PC-3 (cell line): ENCODE data around the gene DMTF1. TPM values are rescaled to one million over a fixed set of nuclear protein-coding genes. Genes with fewer than 3 reads are reported as not detected.

Experiments used
- ATAC-seq: fragments of 200-7000 bp; cut with Tn5 transposase; 2 replicates; pipeline ENCODE4 v1.9.1; 2020; ENCODE audit warnings: mild to moderate bottlenecking, moderate library complexity
- BruUV-seq: library from RNA; stranded (reverse); fragments of 400-500 nt; replicated peaks from 2 replicates; lab custom pipeline; 2021; lab: Mats Ljungman, UMichigan
- CTCF ChIA-PET: fragments of 300-600 bp; sonication (Branson Sonifier 250); formaldehyde crosslinking; loops from one replicate; lab custom pipeline; 2022; ENCODE audit warnings: antibody characterized with exemption; lab: Charles Lee
- POLR2A ChIA-PET: fragments of 300-600 bp; sonication (Branson Sonifier 250); formaldehyde crosslinking; loops from one replicate; lab custom pipeline; 2022; ENCODE audit warnings: antibody characterized with exemption; ENCODE audit not compliant: unreplicated experiment; lab: Charles Lee
- DNase-seq: peaks from one replicate; pipeline ENCODE4 v3.0.0-alpha.2; 2015
- H2AFZ ChIP-seq: fragments of 300-600 bp; sonication (generic); 2 replicates; pipeline ENCODE4 v1.6.0; 2016; ENCODE audit warnings: antibody characterized with exemption, low read length
- H3F3A ChIP-seq: fragments of 300-600 bp; sonication (generic); one replicate; pipeline ENCODE4 v1.6.0; 2017; ENCODE audit warnings: antibody characterized with exemption, low read length, control low read depth, mild to moderate bottlenecking; ENCODE audit not compliant: unreplicated experiment
- H3K27ac ChIP-seq: fragments of 300-600 bp; sonication (generic); 2 replicates; pipeline ENCODE4 v1.5.1; 2016; ENCODE audit warnings: mild to moderate bottlenecking, low read length
- H3K27me3 ChIP-seq: fragments of 300-600 bp; sonication (generic); 2 replicates; pipeline ENCODE4 v1.6.1; 2016; ENCODE audit warnings: low read length, mixed read lengths
- H3K36me3 ChIP-seq: fragments of 300-600 bp; sonication (generic); 2 replicates; pipeline ENCODE4 v1.6.1; 2016; ENCODE audit warnings: low read depth, mixed run types, low read length, mixed read lengths
- H3K4me1 ChIP-seq: fragments of 300-600 bp; sonication (generic); 2 replicates; pipeline ENCODE4 v1.5.1; 2016; ENCODE audit warnings: low read length; ENCODE audit not compliant: insufficient read depth
- H3K4me2 ChIP-seq: fragments of 300-600 bp; sonication (generic); 2 replicates; pipeline ENCODE4 v1.6.0; 2016; ENCODE audit warnings: low read length
- H3K4me3 ChIP-seq: fragments of 300-600 bp; sonication (generic); 2 replicates; pipeline ENCODE4 v1.5.1; 2016; ENCODE audit warnings: mild to moderate bottlenecking, low read length, mixed read lengths
- H3K79me2 ChIP-seq: fragments of 300-600 bp; sonication (generic); 2 replicates; pipeline ENCODE4 v1.6.1; 2017; ENCODE audit warnings: low read length, mixed read lengths
- H3K9ac ChIP-seq: fragments of 300-600 bp; sonication (generic); 2 replicates; pipeline ENCODE4 v1.6.0; 2016; ENCODE audit warnings: mild to moderate bottlenecking, low read length
- H3K9me2 ChIP-seq: fragments of 300-600 bp; sonication (generic); replicated peaks from 2 replicates; pipeline ENCODE4 v1.6.1; 2016; ENCODE audit warnings: mixed run types, low read length, mixed read lengths
- H3K9me3 ChIP-seq: fragments of 300-600 bp; sonication (generic); 2 replicates; pipeline ENCODE4 v1.6.1; 2016; ENCODE audit warnings: low read length, mixed read lengths
- H4K20me1 ChIP-seq: fragments of 300-600 bp; sonication (generic); 2 replicates; pipeline ENCODE4 v1.6.1; 2016; ENCODE audit warnings: low read length, mixed read lengths
- EZH2 ChIP-seq: fragments of 300-600 bp; sonication (generic); IDR thresholded peaks from one replicate; pipeline ENCODE4 v1.6.1; 2017; ENCODE audit warnings: antibody characterized with exemption, mild to moderate bottlenecking, low read length; ENCODE audit not compliant: unreplicated experiment
- EZH2phosphoT487 ChIP-seq: fragments of 300-600 bp; sonication (generic); IDR thresholded peaks from 2 replicates; pipeline ENCODE4 v1.6.1; 2018; ENCODE audit warnings: mild to moderate bottlenecking, antibody characterized with exemption, low read length, borderline replicate concordance
- intact Hi-C: fragments of 100-400 bp; cut with micrococcal nuclease; formaldehyde crosslinking; loops from 2 replicates; pipeline ENCODE4 v1.9.0; 2023
- total RNA-seq: library from RNA; depleted of rRNA; stranded (reverse); fragments of >200 nt; gene quantifications from 2 replicates; pipeline ENCODE4 v1.2.3, GENCODE V29; 2014
- TF ChIP-seq, protein P1 (sequence below): fragments of 300-600 bp; sonication (generic); conservative IDR thresholded peaks from 2 replicates; pipeline ENCODE4 v1.5.1; 2017; ENCODE audit warnings: antibody characterized with exemption, low read depth, mild to moderate bottlenecking, low read length

Gene DMTF1
- total RNA-seq, 1 experiment from 2014 or later = 43.6 TPM

DNA sequence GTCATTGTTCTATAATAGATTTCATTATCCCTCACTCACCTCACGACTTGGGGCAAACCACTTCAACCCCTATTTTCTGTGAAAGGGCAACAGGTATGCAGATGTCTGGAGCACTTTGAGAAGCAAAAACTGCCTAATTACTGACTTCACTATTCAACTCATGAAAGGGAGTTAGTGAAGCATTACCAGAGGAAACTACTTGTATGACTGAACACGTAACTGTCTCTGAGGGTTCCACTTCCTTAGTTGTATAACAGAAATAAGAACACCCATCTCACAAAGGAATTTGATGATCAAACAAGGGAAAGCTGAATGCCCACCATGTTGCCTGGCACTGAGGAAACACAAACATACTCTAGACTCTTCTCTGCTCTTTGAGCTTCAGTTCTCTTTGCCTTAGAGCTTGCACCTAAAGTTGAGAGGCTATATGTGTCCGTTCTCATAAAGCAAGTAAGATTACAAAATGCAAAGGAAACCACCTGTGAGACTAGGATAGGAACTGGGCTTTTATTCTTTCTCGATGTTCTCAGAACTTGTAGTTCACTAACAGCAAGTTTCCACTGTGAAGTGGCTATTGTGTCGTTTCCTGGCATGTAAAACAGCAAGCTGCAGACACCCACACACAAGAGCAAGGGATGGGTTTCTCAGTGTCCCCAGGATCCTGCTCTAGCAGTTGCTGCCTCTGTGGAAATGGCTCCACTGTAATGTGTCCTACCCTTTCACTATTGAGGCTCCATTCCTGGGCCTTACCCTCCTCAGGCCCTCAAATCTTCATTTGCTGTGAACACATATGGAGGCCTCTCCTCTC lies 64.7 kb downstream of the DMTF1 start:
- Histone ChIP-seq H3K36me3 (no peaks in the 10 kb centered on the region), H3K27ac (no peak overlapping the region), H3K27me3 (no peaks in the 10 kb centered on the region), H2AFZ (no peak overlapping the region), H3F3A (no peaks in the 10 kb centered on the region), H4K20me1 (no peaks in the 10 kb centered on the region), H3K9ac (no peak overlapping the region), H3K4me2 (no peak overlapping the region), H3K79me2 (peaks cover 33% of the 10 kb centered on the region), H3K4me1 (peaks cover 8% of the 10 kb centered on the region; the same call in 1 of the 2 replicates), H3K9me3 (no peaks in the 10 kb centered on the region), H3K9me2 (no peaks in the 10 kb centered on the region), H3K4me3 (no peak overlapping the region)
- intact Hi-C loops = loop anchor here (10.0 kb wide), 1 partner anchor 658 kb away; the partner anchor contains the start of genes DBF4 and SLC25A40
- no peak for TF ChIP-seq EZH2
- TF ChIP-seq, protein P1, sequence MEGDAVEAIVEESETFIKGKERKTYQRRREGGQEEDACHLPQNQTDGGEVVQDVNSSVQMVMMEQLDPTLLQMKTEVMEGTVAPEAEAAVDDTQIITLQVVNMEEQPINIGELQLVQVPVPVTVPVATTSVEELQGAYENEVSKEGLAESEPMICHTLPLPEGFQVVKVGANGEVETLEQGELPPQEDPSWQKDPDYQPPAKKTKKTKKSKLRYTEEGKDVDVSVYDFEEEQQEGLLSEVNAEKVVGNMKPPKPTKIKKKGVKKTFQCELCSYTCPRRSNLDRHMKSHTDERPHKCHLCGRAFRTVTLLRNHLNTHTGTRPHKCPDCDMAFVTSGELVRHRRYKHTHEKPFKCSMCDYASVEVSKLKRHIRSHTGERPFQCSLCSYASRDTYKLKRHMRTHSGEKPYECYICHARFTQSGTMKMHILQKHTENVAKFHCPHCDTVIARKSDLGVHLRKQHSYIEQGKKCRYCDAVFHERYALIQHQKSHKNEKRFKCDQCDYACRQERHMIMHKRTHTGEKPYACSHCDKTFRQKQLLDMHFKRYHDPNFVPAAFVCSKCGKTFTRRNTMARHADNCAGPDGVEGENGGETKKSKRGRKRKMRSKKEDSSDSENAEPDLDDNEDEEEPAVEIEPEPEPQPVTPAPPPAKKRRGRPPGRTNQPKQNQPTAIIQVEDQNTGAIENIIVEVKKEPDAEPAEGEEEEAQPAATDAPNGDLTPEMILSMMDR = no peak
- TF ChIP-seq EZH2phosphoT487 = no peak
- no peak for DNase-seq
- CTCF ChIA-PET = interaction anchor here (0.6 kb wide), 2 partner anchors 12 to 182 kb away, joined by 3 read pairs; no protein-coding TSS in a partner anchor
- POLR2A ChIA-PET = no interaction called here
- BruUV-seq = no TSS peak
- ATAC-seq = no peak

DNA sequence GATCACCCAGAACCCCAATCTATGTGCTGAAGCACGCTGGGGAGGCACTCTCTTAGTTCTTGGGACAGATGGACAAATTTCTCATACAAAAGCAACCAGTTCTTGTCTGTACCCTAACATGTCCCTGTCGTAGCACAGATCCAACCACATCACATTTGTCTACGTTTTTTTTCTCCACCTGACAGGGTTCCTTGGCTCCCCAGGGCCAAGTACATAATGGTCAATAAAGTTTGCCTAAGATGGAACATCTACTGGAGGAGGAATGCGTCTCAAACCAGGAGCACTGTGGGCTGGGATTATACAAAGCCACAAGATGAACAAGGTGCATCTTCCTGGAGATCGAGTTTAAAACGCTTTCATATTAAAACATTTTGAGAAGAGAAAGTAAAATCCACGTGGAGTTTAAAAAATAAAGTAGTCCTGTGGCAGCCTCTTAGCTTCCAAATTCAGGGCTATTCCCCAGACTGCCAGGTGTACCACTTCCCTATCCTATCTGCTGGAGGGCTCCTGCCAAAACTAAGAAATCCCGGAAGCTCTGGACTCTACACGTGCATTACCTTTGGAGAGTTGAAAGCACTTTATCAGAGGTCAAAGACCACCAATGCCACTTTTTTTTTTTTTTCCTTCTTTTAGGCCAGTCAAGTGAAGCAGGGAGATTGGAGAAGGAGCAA lies 65.9 kb downstream of the DMTF1 start:
- no peaks in the 10 kb centered on the region for H4K20me1 ChIP-seq
- H3K9me2 ChIP-seq = no peaks in the 10 kb centered on the region
- ChIA-PET POLR2A (interaction anchor here (0.6 kb wide), 1 partner anchor 348 kb away, joined by 7 read pairs; no protein-coding TSS in a partner anchor), CTCF (no interaction called here)
- TF ChIP-seq, protein P1 = no peak
- no peak for TF ChIP-seq EZH2phosphoT487
- no peaks in the 10 kb centered on the region for H3K27me3 ChIP-seq
- H3K9me3 ChIP-seq = no peaks in the 10 kb centered on the region
- no peaks in the 10 kb centered on the region for H3F3A ChIP-seq
- H3K36me3 ChIP-seq = no peaks in the 10 kb centered on the region
- no peak for DNase-seq
- intact Hi-C loops = loop anchor here (10.0 kb wide), 1 partner anchor 657 kb away; the partner anchor contains the start of genes DBF4 and SLC25A40
- no peak for ATAC-seq
- peaks cover 28% of the 10 kb centered on the region for H3K79me2 ChIP-seq
- no peak overlapping the region for H3K9ac ChIP-seq
- H3K27ac ChIP-seq = no peak overlapping the region
- H3K4me2 ChIP-seq = peak overlapping the region; percentile 99
- peak overlapping the region; percentile 94 for H3K4me3 ChIP-seq
- no TSS peak for BruUV-seq
- H3K4me1 ChIP-seq = peaks cover 8% of the 10 kb centered on the region; the same call in 1 of the 2 replicates
- H2AFZ ChIP-seq = no peak overlapping the region
